Central memory CD4-positive, alpha-beta T cell (primary cell): ENCODE data around the gene CLEC16A.
"Not testable (repeated sequence)": the region's sequence is repeated elsewhere in the genome, so short reads cannot be mapped to it uniquely, and the experiment has no call there.

Experiments
- DNase-seq: peaks from one replicate; pipeline ENCODE4 v3.0.0; 2022

Gene CLEC16A

GRCh38 chr16:11088831-11089230, 144.5 kb downstream of the CLEC16A start:
- DNase-seq = no peak

DNA sequence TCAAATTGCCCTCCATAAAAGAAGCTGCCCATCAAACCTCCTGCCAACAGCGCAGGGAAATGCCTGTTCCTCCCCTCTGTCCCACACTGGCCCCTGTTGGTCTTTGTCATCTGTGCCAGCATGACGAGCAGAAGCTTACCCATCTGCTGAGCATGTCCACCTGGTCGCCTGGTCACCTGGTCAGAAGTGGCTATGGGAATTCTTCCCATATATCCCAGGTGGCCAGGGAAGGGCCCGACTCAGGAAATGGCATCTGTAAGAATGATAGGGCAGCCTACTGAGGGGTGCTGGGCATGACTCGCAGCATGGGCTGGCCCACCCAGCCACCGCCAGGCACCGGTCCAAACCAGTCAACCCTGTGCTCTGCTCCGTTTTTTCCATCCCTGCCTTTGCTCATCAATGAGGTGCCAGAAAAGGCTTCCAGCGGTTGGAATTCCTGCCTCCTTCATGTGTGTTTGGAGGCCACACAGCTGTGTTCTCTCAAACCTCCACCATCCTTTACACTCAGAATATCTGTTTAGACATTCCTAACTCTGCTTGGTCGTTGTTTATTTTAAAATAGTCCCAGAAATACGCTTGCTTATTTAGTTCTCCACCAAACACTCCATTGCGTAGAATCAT, 145.2 kb downstream of the CLEC16A start:
- DNase-seq = no peak

DNA sequence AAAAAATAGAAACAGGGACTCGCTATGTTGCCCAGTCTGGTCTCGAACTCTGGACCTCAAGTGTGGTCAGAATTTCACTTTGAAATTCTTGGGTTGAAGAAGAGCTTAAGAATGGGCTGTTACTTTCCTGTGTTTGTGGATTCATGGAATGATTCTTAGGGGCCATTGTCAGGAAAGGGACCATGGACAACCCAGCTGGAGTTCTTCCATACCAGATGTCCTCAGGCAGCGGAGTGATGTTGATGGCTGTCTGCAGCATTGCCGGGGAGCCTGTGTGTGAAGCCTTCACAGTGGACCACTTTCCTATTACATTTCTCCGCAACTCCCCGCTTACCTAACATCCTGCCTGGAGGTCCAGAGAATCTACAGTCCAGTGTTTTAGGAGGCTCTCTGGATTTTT, 145.9 kb downstream of the CLEC16A start:
- no peak for DNase-seq

- DNase-seq = no peak
Measured at GRCh38 chr16:11091021-11091785, 146.8 kb downstream of the CLEC16A start.

DNA sequence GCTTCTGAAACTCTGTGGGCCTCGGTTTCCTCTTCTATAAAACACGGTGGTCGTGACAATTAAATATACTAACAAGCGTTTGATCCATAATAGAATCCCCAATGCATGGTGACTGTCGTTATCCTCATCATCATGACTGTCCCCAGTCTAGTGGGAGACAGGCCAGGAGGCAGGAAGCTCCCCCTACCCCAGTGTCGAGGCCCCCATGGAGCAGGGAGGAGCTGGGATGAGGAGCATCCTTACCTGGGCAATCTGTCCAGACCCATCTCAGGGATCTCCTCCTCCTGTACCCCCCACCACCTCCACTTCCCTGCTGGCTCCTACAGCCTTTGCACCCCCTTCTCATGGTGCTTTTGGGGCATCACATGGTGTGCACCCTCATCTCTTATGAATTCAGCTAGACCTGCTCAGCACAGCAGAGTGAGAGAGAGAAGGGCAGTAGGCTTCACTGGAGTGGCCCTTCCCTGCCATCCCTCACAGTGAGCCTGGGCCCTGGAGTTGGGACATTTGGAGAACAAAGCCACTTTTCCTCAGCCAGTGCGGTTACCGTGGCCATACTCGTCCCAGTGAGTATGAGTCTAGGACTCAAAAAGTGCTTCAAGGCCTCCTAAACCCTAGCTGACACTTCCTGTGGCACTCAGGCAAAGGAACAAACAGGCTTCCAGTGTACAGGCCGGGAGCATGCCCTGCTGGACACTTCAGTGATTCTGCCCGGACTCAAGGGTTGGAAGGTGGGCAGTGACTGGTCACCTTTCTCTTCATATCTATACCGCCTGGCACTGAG, 148.6 kb downstream of the CLEC16A start:
- no peak for DNase-seq

GRCh38 chr16:11093572-11094074, 149.3 kb downstream of the CLEC16A start:
- no peak for DNase-seq

DNA sequence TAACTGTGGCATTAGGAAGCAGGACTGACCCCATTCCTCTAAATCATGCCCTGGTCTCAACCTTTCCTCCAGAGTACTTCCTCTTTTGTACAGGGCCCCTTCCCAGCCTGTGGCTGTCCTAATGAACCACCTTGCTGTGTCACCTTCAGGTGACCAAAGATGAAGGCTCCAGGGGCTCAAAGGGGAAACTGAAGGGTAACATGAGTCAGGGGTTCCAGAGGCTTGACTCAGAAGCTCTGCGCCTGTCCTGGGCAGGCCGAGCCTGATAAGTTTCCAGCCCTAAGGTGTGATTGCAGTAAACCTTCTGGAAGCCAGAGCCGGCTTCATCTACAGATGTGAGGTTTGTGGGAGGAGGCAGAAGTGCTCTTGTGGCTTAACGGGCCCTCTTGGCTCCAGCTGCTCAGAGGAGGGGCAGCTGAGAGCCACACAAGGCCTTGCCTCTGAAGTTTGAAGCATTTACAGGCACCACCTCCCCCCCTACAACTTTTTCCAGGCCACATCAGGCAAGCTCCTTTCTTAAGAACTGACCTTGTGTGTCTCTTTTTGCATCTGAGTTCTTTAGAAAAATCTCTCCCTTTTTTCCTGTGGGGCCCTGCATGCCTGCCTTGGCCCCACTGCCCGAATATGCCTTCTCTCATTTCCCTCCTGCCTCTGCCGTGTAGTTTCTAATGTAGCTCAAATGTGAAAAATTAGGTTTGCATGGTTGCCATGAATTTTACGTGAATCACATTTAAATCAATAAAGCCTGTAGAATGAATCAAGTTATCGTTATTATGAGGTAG, 149.9 kb downstream of the CLEC16A start:
- DNase-seq = no peak

- DNase-seq = no peak
Measured at GRCh38 chr16:11094857-11095565, 150.6 kb downstream of the CLEC16A start.

DNA sequence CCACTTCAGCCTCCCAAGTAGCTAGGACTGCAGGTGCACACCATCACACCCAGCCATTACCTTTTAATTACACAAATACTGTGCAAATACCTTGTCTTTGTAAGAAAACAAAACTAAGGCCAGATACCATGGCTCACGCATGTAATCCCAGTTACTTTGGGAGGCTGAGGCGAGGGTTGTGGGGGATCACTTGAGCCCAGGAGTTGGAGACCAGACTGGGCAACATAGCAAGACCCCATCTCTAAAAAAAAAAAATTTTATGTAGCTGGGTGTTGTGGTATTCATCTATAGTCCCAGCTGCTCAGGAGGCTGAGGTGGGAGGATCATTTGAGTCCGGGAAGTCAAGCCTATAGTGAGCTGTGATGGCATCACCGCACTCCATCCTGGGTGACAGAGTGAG, 151.6 kb downstream of the CLEC16A start:
- no peak for DNase-seq

GRCh38 chr16:11097094-11097786, 152.9 kb downstream of the CLEC16A start:
- DNase-seq = no peak

- no peak for DNase-seq
Measured at GRCh38 chr16:11097787-11098167, 153.4 kb downstream of the CLEC16A start.

- DNase-seq = no peak
Measured at GRCh38 chr16:11098601-11099390, 154.4 kb downstream of the CLEC16A start.

DNA sequence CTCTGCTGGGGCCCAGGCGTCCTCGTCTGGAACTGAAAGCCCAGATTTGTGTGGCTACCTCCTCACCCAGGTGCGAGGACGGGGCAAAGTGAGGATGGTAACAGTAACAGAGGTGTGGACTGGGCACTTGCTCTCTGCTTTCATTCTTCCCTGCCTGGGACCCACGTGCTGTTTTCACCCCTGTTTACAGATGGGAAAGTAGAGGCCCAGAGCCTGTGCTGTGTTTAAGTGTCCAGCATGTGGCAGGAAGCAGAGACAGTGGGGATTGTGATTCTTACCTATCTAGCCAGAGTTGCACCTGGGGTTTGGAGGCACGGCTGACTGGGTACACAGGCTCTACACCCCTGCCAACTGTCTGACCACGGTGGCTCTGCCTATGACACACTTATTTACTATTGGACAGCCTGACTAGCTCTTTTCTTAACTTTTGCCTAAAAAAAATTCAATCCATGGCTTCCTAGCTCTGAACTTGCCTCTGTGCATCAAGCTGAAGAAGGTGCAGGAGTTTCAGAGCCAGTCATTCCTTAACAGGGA, 155.4 kb downstream of the CLEC16A start:
- DNase-seq = no peak

DNA sequence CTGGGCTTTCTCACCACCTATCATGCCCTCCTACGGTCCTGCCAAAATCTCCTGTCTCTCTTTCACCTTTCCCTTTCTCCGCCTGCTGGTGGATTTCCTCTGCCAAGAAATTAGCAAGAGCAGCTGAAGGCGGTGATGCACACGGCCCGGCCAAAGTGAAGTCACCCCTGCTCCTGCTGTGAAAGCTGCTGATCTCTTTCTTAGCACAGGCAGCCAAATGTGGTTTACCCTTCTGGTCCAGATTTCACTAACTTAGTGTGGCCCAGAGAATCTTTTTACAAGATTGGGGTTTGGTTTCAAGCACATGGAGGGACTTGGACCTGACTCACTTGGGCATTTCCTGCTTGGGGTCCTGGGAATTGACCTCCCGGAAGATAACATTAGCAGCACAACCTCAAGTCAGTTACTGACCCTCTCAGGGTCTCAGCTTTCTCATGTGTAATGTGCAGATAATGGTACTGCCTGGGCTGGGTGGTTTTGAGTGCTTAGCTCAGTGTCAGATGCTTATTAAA, 155.9 kb downstream of the CLEC16A start:
- no peak for DNase-seq

GRCh38 chr16:11101283-11101682, 156.9 kb downstream of the CLEC16A start:
- no peak for DNase-seq

DNA sequence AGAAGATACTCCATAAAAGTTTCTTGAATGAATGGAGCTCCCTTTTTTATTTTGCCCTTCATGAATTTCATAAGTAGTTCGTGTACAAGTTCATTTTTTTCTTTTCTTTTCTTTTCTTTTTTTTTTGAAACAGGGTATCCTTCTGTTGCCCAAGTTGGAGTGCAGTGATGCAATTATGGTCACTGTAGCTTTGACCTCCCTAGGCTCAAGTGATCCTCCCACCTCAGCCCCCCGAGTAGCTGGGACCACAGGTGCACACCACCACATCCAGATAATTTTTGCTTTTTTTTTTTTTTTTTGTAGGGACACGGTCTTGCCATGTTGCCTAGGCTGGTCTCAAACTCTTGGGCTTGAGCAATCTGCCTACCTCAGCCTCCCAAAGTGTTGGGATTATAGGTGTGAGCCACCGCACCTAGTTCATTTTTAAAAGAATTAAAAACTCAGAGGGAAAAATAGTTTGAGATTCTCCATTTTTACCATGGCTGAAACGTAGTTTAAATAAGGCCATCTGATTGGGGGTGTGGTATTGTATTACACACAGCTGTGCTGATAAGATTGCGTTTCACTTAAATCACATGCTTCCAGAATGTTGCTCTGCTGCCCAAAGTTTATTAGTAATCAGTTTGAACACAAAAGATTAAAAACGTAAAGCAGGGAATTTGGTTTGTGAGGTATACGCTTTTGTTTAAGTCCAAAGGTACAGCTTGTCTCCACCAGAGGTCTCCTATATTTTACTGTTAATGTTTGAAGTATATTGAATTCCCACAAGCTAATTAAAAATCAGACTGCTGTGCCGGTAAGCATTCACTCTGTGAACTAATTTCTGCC, 157.5 kb downstream of the CLEC16A start:
- DNase-seq = no peak

DNA sequence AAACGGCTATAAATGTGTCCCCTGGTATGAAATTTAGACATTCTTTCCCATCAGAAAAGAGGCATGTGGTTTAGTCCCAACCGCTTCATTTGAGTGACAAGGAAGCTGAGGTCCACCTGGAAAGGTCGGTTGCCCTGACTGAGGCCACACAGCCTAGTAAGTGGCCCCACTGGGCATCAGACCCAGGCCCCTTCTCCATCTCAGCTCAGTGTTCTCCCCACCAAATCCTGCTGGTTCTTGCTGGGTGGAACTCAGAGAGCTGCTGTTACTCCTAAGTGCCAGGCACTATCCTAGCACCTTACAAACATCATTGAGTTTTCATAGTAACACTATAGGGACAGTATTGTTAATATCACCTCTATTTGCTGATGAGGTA, 158.1 kb downstream of the CLEC16A start:
- no peak for DNase-seq

DNA sequence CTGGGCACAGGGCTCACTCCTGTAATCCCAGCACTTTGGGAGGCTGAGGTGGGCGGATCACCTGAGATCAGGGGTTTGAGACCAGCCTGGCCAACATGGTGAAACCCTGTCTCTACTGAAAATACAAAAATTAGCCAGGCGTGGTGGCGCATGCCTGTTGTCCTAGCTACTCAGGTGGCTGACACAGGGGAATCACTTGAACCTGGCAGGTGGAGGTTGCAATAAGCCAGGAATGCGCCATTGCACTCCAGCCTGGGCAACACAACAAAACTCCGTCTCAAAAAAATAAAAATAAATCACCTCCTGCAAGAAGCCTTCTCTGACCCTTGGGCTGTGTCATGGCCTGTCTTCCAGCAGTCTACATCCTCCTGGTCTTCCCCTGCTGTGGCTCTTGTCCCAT, 158.9 kb downstream of the CLEC16A start:
- not testable (repeated sequence) for DNase-seq
